GM12878 (cell line): ENCODE results near the gene RALGAPA2. TPM values are rescaled to one million over a fixed set of nuclear protein-coding genes. Genes with fewer than 3 reads are reported as not detected.
A peak's percentile ranks its signal among the peaks of the same experiment; 100 is the strongest.

Source experiments
- ATAC-seq: fragments of 200-7000 bp; cut with Tn5 transposase; 3 replicates; pipeline ENCODE4 v1.9.1; 2020; ENCODE audit warnings: mild to moderate bottlenecking, moderate library complexity
- BruUV-seq: library from RNA; stranded (reverse); fragments of 400-500 nt; replicated peaks from 2 replicates; lab custom pipeline; 2021; lab: Mats Ljungman, UMichigan
- CTCF ChIA-PET: fragments of 300-600 bp; sonication (Branson Sonifier 250); formaldehyde crosslinking; extraction: SDS; loops from one replicate; lab custom pipeline; 2021; ENCODE audit warnings: inconsistent platforms; lab: Yijun Ruan, JAX
- POLR2A ChIA-PET: fragments of 350-600 bp; formaldehyde crosslinking; extraction: SDS; loops from one replicate; lab custom pipeline; 2021; ENCODE audit warnings: inconsistent platforms; lab: Charles Lee
- RAD21 ChIA-PET: fragments of 300-600 bp; sonication (Branson Sonifier 250); formaldehyde crosslinking; loops from one replicate; lab custom pipeline; 2023; ENCODE audit warnings: antibody characterized with exemption; ENCODE audit not compliant: unreplicated experiment; lab: Charles Lee
- SMC1A ChIA-PET: fragments of 300-600 bp; sonication (Branson Sonifier 250); formaldehyde crosslinking; loops from one replicate; lab custom pipeline; 2023; ENCODE audit not compliant: unreplicated experiment, uncharacterized antibody; lab: Charles Lee
- DNase-seq: peaks from one replicate; pipeline ENCODE4 v3.0.0-alpha.2; 2011; ENCODE audit warnings: low read depth, low spot score
- FAIRE-seq: peaks from 3 replicates; lab custom pipeline; 2011; peaks lifted over from hg19 to GRCh38; lab: Jason Lieb, UNC
- H2AFZ ChIP-seq: 2 replicates; pipeline ENCODE4 v1.6.0; 2011; ENCODE audit warnings: low read depth, low read length, control low read depth; ENCODE audit not compliant: control insufficient read depth
- H3K27ac ChIP-seq: 2 replicates; pipeline ENCODE4 v1.5.1; 2011; ENCODE audit warnings: control low read depth; ENCODE audit not compliant: control insufficient read depth, insufficient read depth
- H3K27me3 ChIP-seq, 2 experiments: replicated peaks in 1 of 2; 2 replicates each; pipeline versions ENCODE4 v1.6.0 to v1.6.1; 2011; ENCODE audit warnings: low read length in 1 of 2; ENCODE audit not compliant: control insufficient read depth in 2 of 2, insufficient read depth in 2 of 2
- H3K36me3 ChIP-seq, 2 experiments: 2 replicates each; pipeline ENCODE4 v1.5.1; 2011; ENCODE audit warnings: low read length in 1 of 2; ENCODE audit not compliant: control insufficient read depth in 2 of 2, insufficient read depth in 2 of 2
- H3K4me1 ChIP-seq: 2 replicates; pipeline ENCODE4 v1.6.1; 2011; ENCODE audit warnings: mild to moderate bottlenecking, low read length, moderate library complexity, mixed read lengths; ENCODE audit not compliant: control insufficient read depth, insufficient read depth
- H3K4me2 ChIP-seq: 2 replicates; pipeline ENCODE4 v1.6.0; 2011; ENCODE audit warnings: control low read depth; ENCODE audit not compliant: control insufficient read depth, insufficient read depth
- H3K4me3 ChIP-seq: fragments of 200-600 bp; sonication (generic); 2 replicates; pipeline ENCODE4 v1.5.1; 2016
- H3K79me2 ChIP-seq: 2 replicates; pipeline ENCODE4 v1.6.0; 2011; ENCODE audit warnings: low read length; ENCODE audit not compliant: control insufficient read depth, insufficient read depth
- H3K9ac ChIP-seq: 2 replicates; pipeline ENCODE4 v1.8.0; 2011; ENCODE audit warnings: low read length, control low read depth, mixed read lengths; ENCODE audit not compliant: control insufficient read depth, insufficient read depth
- H3K9me3 ChIP-seq: replicated peaks from 3 replicates; pipeline ENCODE4 v1.5.1; 2011; ENCODE audit warnings: mild to moderate bottlenecking, low read length; ENCODE audit not compliant: control insufficient read depth, insufficient read depth
- H4K20me1 ChIP-seq: 2 replicates; pipeline ENCODE4 v1.6.0; 2011; ENCODE audit not compliant: control insufficient read depth, insufficient read depth
- CBFB ChIP-seq: IDR thresholded peaks from 2 replicates; pipeline ENCODE4 v1.6.1; 2016; ENCODE audit warnings: antibody characterized with exemption, low read depth
- CEBPB ChIP-seq, 2 experiments: fragments of 150-350 bp in 1 of 2; IDR thresholded peaks; 2 replicates each; pipeline ENCODE4 v1.6.1; 2012 to 2014; ENCODE audit warnings: low read depth in 2 of 2, low read length in 2 of 2, borderline replicate concordance in 1 of 2, inconsistent platforms in 1 of 2
- CHD2 ChIP-seq: IDR thresholded peaks from 2 replicates; pipeline ENCODE4 v1.6.1; 2011; ENCODE audit warnings: low read depth, low read length, improper control_type of control experiment, borderline replicate concordance
- EP300 ChIP-seq, 2 experiments: fragments of 150-350 bp in 1 of 2; IDR thresholded peaks; 2 replicates each; pipeline ENCODE4 v1.6.1; 2011 to 2012; ENCODE audit warnings: low read depth in 2 of 2, low read length in 2 of 2, borderline replicate concordance in 1 of 2, improper control_type of control experiment in 1 of 2, inconsistent platforms in 1 of 2; ENCODE audit not compliant: control insufficient read depth in 1 of 2
- MTA2 ChIP-seq: fragments of 450-650 bp; IDR thresholded peaks from 2 replicates; pipeline ENCODE4 v1.6.1; 2016; ENCODE audit warnings: low read depth, mild to moderate bottlenecking, moderate library complexity
- RUNX3 ChIP-seq: IDR thresholded peaks from 2 replicates; pipeline ENCODE4 v1.6.1; 2012; ENCODE audit warnings: low read length, inconsistent platforms
- TAF1 ChIP-seq: IDR thresholded peaks from 2 replicates; pipeline ENCODE4 v1.6.1; 2011; ENCODE audit warnings: mild to moderate bottlenecking, low read depth, low read length, borderline replicate concordance
- ZNF274 ChIP-seq: IDR thresholded peaks from one replicate; pipeline ENCODE4 v1.8.0; 2011; ENCODE audit not compliant: insufficient read length, insufficient read depth
- WGBS: methylation state at CpG from one replicate; pipeline ENCODE4 v1.1.6; 2016; ENCODE audit warnings: low lambda C conversion rate; ENCODE audit not compliant: insufficient replicate concordance, insufficient coverage; ENCODE audit errors: missing lambda C conversion rate; 5-methylcytosine and 5-hydroxymethylcytosine counted together
- in situ Hi-C: fragments of 300-500 bp; cut with MboI; formaldehyde crosslinking; loops from 9 replicates; pipeline ENCODE4 v1.14.3; 2018; ENCODE audit warnings: mixed read lengths
- intact Hi-C: fragments of 100-400 bp; cut with micrococcal nuclease; formaldehyde crosslinking; loops from one replicate; pipeline ENCODE4 v1.14.2; 2022; ENCODE audit not compliant: unreplicated experiment
- polyA plus RNA-seq, 11 experiments: library from polyadenylated mRNA; depleted of rRNA in 4 of 11; unstranded in 6 of 11; stranded (reverse) in 5 of 11; fragments of >200 nt; fragmentation: Nextera tagmentation in 4 of 11; fragmentation: Illumina TruSeq in 1 of 11; extraction: Ambion mirVana in 4 of 11; extraction: Trizol in 1 of 11; gene quantifications; 1 replicate in 1 of 11; 2 replicates in 10 of 11; pipeline versions ENCODE4 v1.2.1 to v1.2.3, GENCODE V29; 2011 to 2016; ENCODE audit warnings: inconsistent platforms in 2 of 11, missing spikeins in 2 of 11, low read depth in 1 of 11
- total RNA-seq, 4 experiments: library from RNA; depleted of rRNA in 3 of 4; stranded (reverse); fragments of >200 nt in 3 of 4; fragmentation: Illumina TruSeq in 1 of 4; extraction: Trizol in 1 of 4; gene quantifications; 2 replicates each; pipeline versions ENCODE4 v1.2.1 to v1.2.3, GENCODE V29; 2013 to 2021

The RALGAPA2 gene
- total and polyA plus RNA-seq, 10 of the 15 experiments (the other 5 are each of a cell fraction or from before 2014, with no cell fraction given), result 2.9 to 29.4 (median 19.6) TPM

DNA sequence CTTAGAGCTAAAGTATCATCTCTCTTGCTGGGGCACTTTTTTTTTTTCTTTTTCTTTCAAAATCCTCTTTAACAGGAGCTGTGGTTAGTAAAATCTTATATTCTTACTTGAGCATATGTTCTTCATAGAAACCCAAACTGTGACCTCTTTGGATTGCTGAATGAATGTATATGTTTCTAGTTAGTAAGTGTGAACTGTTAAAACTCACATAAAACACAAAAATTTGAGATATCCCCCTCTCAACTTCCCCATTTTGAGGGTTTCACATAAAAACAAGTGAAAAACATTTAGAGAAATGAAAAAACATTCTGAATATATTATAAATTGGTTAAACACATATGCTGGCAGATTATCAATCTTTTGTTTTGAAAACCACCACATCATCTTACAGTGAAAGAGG is 266.4 kb downstream of the RALGAPA2 start (continued):
- TF ChIP-seq MTA2 (peak; percentile 67; the same call in 1 of the 2 replicates), ZNF274 (no peak)

DNA sequence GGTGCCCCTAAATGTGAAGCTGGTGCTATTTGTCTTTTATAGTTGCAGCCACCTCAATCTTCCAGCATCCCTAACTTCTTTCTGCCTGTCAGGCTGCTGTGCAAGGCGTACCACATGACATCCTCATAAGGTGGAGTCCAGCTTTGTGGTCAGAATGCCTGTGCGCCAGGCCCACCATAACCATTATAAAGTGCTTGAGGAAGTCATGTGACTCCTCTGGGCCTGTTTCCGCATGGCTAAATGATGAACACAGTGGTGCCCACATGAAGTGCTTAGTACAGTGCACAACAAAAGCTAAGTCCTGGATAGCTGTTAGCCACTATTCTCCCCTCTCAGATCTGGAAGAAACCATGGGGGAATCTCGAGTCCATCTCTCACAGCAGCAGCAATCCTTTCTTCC is 268.9 kb downstream of the RALGAPA2 start:
- POLR2A ChIA-PET, result no interaction called here
- no peaks in the 10 kb centered on the region for H3K9me3 ChIP-seq
- SMC1A ChIA-PET, result interaction anchor here (1.0 to 3.5 kb wide), 2 partner anchors 9 to 20 kb away, joined by 3 to 35 read pairs; no protein-coding TSS in a partner anchor
- no peak overlapping the region for H3K4me2 ChIP-seq
- H3K9ac ChIP-seq, result no peak overlapping the region
- peaks cover 13% of the 10 kb centered on the region for H3K4me1 ChIP-seq
- 71% methylated on average over 4 of the region's 4 CpGs for WGBS
- H3K79me2 ChIP-seq, result no peaks in the 10 kb centered on the region
- TF ChIP-seq CEBPB (IDR thresholded peaks at IDR 0.05; ENCODE audit: borderline replicate concordance in 1 of 2, low read depth in 2 of 2, low read length in 2 of 2), result no peak
- peak; percentile 32; the same call in 1 of the 2 replicates for TF ChIP-seq RUNX3
- TF ChIP-seq CHD2, result no peak
- TF ChIP-seq TAF1, result no peak
- no peak for TF ChIP-seq CBFB
- no peak for TF ChIP-seq EP300 (IDR thresholded peaks at IDR 0.05; ENCODE audit: borderline replicate concordance in 1 of 2, control insufficient read depth in 1 of 2, low read depth in 2 of 2, low read length in 2 of 2)
- DNase-seq (no peak), FAIRE-seq (no peak), ATAC-seq (no peak)
- H3K36me3 ChIP-seq, result no peaks in the 10 kb centered on the region
- H4K20me1 ChIP-seq, result no peaks in the 10 kb centered on the region
- H3K27ac ChIP-seq, result no peak overlapping the region
- H3K4me3 ChIP-seq, result no peak overlapping the region
- no peaks in the 10 kb centered on the region for H3K27me3 ChIP-seq
- BruUV-seq, result no TSS peak
- intact Hi-C loops (loop anchor here (10.0 kb wide), 1 partner anchor 121 kb away; no protein-coding TSS in a partner anchor), in situ Hi-C loops (no loop called here)
- RAD21 ChIA-PET, result interaction anchor here (0.8 to 2.5 kb wide), 2 partner anchors 8 to 116 kb away, joined by 5 to 9 read pairs; no protein-coding TSS in a partner anchor
- H2AFZ ChIP-seq, result no peak overlapping the region
- CTCF ChIA-PET, result no interaction called here
